GM12878 (cell line): ENCODE results near the gene F3. TPM values are rescaled to one million over a fixed set of nuclear protein-coding genes. Genes with fewer than 3 reads are reported as not detected.

Source experiments
- ATAC-seq: fragments of 200-7000 bp; cut with Tn5 transposase; 3 replicates; pipeline ENCODE4 v1.9.1; 2020; ENCODE audit warnings: mild to moderate bottlenecking, moderate library complexity
- BruUV-seq: library from RNA; stranded (reverse); fragments of 400-500 nt; replicated peaks from 2 replicates; lab custom pipeline; 2021; lab: Mats Ljungman, UMichigan
- CTCF ChIA-PET: fragments of 300-600 bp; sonication (Branson Sonifier 250); formaldehyde crosslinking; extraction: SDS; loops from one replicate; lab custom pipeline; 2021; ENCODE audit warnings: inconsistent platforms; lab: Yijun Ruan, JAX
- POLR2A ChIA-PET: fragments of 350-600 bp; formaldehyde crosslinking; extraction: SDS; loops from one replicate; lab custom pipeline; 2021; ENCODE audit warnings: inconsistent platforms; lab: Charles Lee
- RAD21 ChIA-PET: fragments of 300-600 bp; sonication (Branson Sonifier 250); formaldehyde crosslinking; loops from one replicate; lab custom pipeline; 2023; ENCODE audit warnings: antibody characterized with exemption; ENCODE audit not compliant: unreplicated experiment; lab: Charles Lee
- SMC1A ChIA-PET: fragments of 300-600 bp; sonication (Branson Sonifier 250); formaldehyde crosslinking; loops from one replicate; lab custom pipeline; 2023; ENCODE audit not compliant: unreplicated experiment, uncharacterized antibody; lab: Charles Lee
- DNase-seq: peaks from one replicate; pipeline ENCODE4 v3.0.0-alpha.2; 2011; ENCODE audit warnings: low read depth, low spot score
- FAIRE-seq: peaks from 3 replicates; lab custom pipeline; 2011; peaks lifted over from hg19 to GRCh38; lab: Jason Lieb, UNC
- H2AFZ ChIP-seq: 2 replicates; pipeline ENCODE4 v1.6.0; 2011; ENCODE audit warnings: low read depth, low read length, control low read depth; ENCODE audit not compliant: control insufficient read depth
- H3K27ac ChIP-seq: 2 replicates; pipeline ENCODE4 v1.5.1; 2011; ENCODE audit warnings: control low read depth; ENCODE audit not compliant: control insufficient read depth, insufficient read depth
- H3K27me3 ChIP-seq, 2 experiments: replicated peaks in 1 of 2; 2 replicates each; pipeline versions ENCODE4 v1.6.0 to v1.6.1; 2011; ENCODE audit warnings: low read length in 1 of 2; ENCODE audit not compliant: control insufficient read depth in 2 of 2, insufficient read depth in 2 of 2
- H3K36me3 ChIP-seq, 2 experiments: 2 replicates each; pipeline ENCODE4 v1.5.1; 2011; ENCODE audit warnings: low read length in 1 of 2; ENCODE audit not compliant: control insufficient read depth in 2 of 2, insufficient read depth in 2 of 2
- H3K4me1 ChIP-seq: 2 replicates; pipeline ENCODE4 v1.6.1; 2011; ENCODE audit warnings: mild to moderate bottlenecking, low read length, moderate library complexity, mixed read lengths; ENCODE audit not compliant: control insufficient read depth, insufficient read depth
- H3K4me2 ChIP-seq: 2 replicates; pipeline ENCODE4 v1.6.0; 2011; ENCODE audit warnings: control low read depth; ENCODE audit not compliant: control insufficient read depth, insufficient read depth
- H3K4me3 ChIP-seq: fragments of 200-600 bp; sonication (generic); 2 replicates; pipeline ENCODE4 v1.5.1; 2016
- H3K79me2 ChIP-seq: 2 replicates; pipeline ENCODE4 v1.6.0; 2011; ENCODE audit warnings: low read length; ENCODE audit not compliant: control insufficient read depth, insufficient read depth
- H3K9ac ChIP-seq: 2 replicates; pipeline ENCODE4 v1.8.0; 2011; ENCODE audit warnings: low read length, control low read depth, mixed read lengths; ENCODE audit not compliant: control insufficient read depth, insufficient read depth
- H3K9me3 ChIP-seq: replicated peaks from 3 replicates; pipeline ENCODE4 v1.5.1; 2011; ENCODE audit warnings: mild to moderate bottlenecking, low read length; ENCODE audit not compliant: control insufficient read depth, insufficient read depth
- H4K20me1 ChIP-seq: 2 replicates; pipeline ENCODE4 v1.6.0; 2011; ENCODE audit not compliant: control insufficient read depth, insufficient read depth
- BRCA1 ChIP-seq: IDR thresholded peaks from 2 replicates; pipeline ENCODE4 v1.6.1; 2011; ENCODE audit warnings: low read depth, low read length, improper control_type of control experiment
- CBX5 ChIP-seq: sonication (generic); IDR thresholded peaks from 2 replicates; pipeline ENCODE4 v1.6.1; 2016; ENCODE audit warnings: low read depth, moderate library complexity, mild to moderate bottlenecking, inconsistent platforms
- DPF2 ChIP-seq: fragments of 450-650 bp; IDR thresholded peaks from 2 replicates; pipeline ENCODE4 v1.6.1; 2017; ENCODE audit warnings: mild to moderate bottlenecking
- ETV6 ChIP-seq, 2 experiments: fragments of 450-650 bp in 1 of 2; IDR thresholded peaks in 1 of 2; conservative IDR thresholded peaks in 1 of 2; 2 replicates each; pipeline ENCODE4 v1.6.1; 2014; ENCODE audit warnings: antibody characterized with exemption in 1 of 2, borderline replicate concordance in 1 of 2, low read depth in 1 of 2, mild to moderate bottlenecking in 1 of 2, moderate library complexity in 1 of 2
- FOXK2 ChIP-seq: fragments of 450-650 bp; IDR thresholded peaks from 2 replicates; pipeline ENCODE4 v1.6.1; 2017; ENCODE audit warnings: mild to moderate bottlenecking, moderate library complexity
- HCFC1 ChIP-seq: fragments of 150-350 bp; IDR thresholded peaks from 2 replicates; pipeline ENCODE4 v1.6.1; 2014; ENCODE audit warnings: low read length
- KLF5 ChIP-seq: fragments of 450-650 bp; IDR thresholded peaks from 2 replicates; pipeline ENCODE4 v1.6.1; 2014; ENCODE audit warnings: mild to moderate bottlenecking; ENCODE audit not compliant: partially characterized antibody
- LARP7 ChIP-seq: fragments of 450-650 bp; IDR thresholded peaks from 2 replicates; pipeline ENCODE4 v1.6.1; 2017; ENCODE audit warnings: mild to moderate bottlenecking
- POLR2A ChIP-seq: IDR thresholded peaks from 2 replicates; pipeline ENCODE4 v1.6.1; 2011; ENCODE audit warnings: low read depth, mild to moderate bottlenecking, low read length
- RELA ChIP-seq: fragments of 450-650 bp; IDR thresholded peaks from 2 replicates; pipeline ENCODE4 v1.8.0; 2014; ENCODE audit warnings: borderline replicate concordance; ENCODE audit not compliant: partially characterized antibody
- SKIL ChIP-seq: fragments of 450-650 bp; IDR thresholded peaks from 2 replicates; pipeline ENCODE4 v1.6.1; 2017; ENCODE audit warnings: mild to moderate bottlenecking, low read depth, inconsistent platforms; ENCODE audit not compliant: poor library complexity, severe bottlenecking
- SRF ChIP-seq, 2 experiments: IDR thresholded peaks; 2 replicates each; pipeline ENCODE4 v1.6.1; 2011; ENCODE audit warnings: low read depth in 2 of 2, low read length in 2 of 2, mild to moderate bottlenecking in 1 of 2, moderate library complexity in 1 of 2
- YY1 ChIP-seq: IDR thresholded peaks from 2 replicates; pipeline ENCODE4 v1.6.1; 2011; ENCODE audit warnings: low read depth, mild to moderate bottlenecking, low read length
- WGBS: methylation state at CpG from one replicate; pipeline ENCODE4 v1.1.6; 2016; ENCODE audit warnings: low lambda C conversion rate; ENCODE audit not compliant: insufficient replicate concordance, insufficient coverage; ENCODE audit errors: missing lambda C conversion rate; 5-methylcytosine and 5-hydroxymethylcytosine counted together
- in situ Hi-C: fragments of 300-500 bp; cut with MboI; formaldehyde crosslinking; loops from 9 replicates; pipeline ENCODE4 v1.14.3; 2018; ENCODE audit warnings: mixed read lengths
- intact Hi-C: fragments of 100-400 bp; cut with micrococcal nuclease; formaldehyde crosslinking; loops from one replicate; pipeline ENCODE4 v1.14.2; 2022; ENCODE audit not compliant: unreplicated experiment
- polyA plus RNA-seq, 11 experiments: library from polyadenylated mRNA; depleted of rRNA in 4 of 11; unstranded in 6 of 11; stranded (reverse) in 5 of 11; fragments of >200 nt; fragmentation: Nextera tagmentation in 4 of 11; fragmentation: Illumina TruSeq in 1 of 11; extraction: Ambion mirVana in 4 of 11; extraction: Trizol in 1 of 11; gene quantifications; 1 replicate in 1 of 11; 2 replicates in 10 of 11; pipeline versions ENCODE4 v1.2.1 to v1.2.3, GENCODE V29; 2011 to 2016; ENCODE audit warnings: inconsistent platforms in 2 of 11, missing spikeins in 2 of 11, low read depth in 1 of 11
- total RNA-seq, 4 experiments: library from RNA; depleted of rRNA in 3 of 4; stranded (reverse); fragments of >200 nt in 3 of 4; fragmentation: Illumina TruSeq in 1 of 4; extraction: Trizol in 1 of 4; gene quantifications; 2 replicates each; pipeline versions ENCODE4 v1.2.1 to v1.2.3, GENCODE V29; 2013 to 2021

Gene F3
- total and polyA plus RNA-seq, 10 of the 15 experiments (the other 5 are each of a cell fraction or from before 2014, with no cell fraction given) = 0.18 to 0.33 TPM; not detected in 8

- no peak for TF ChIP-seq SKIL
Observed at GRCh38 chr1:94535879-94536278, 5.7 kb downstream of the F3 start (continued).

GRCh38 chr1:94535095-94535494 is 6.5 kb downstream of the F3 start:
- Histone ChIP-seq H4K20me1 (no peaks in the 10 kb centered on the region), H3K9me3 (no peaks in the 10 kb centered on the region), H3K79me2 (no peaks in the 10 kb centered on the region), H3K9ac (no peak overlapping the region), H3K27me3 (peaks cover 3 to 5% of the 10 kb centered on the region in 2 experiments; a peak in 2 of 4 replicates), H3K4me3 (no peak overlapping the region), H3K36me3 (no peaks in the 10 kb centered on the region), H3K27ac (no peak overlapping the region), H3K4me2 (no peak overlapping the region), H3K4me1 (no peaks in the 10 kb centered on the region), H2AFZ (no peak overlapping the region)
- RAD21 ChIA-PET = no interaction called here
- CTCF ChIA-PET = no interaction called here
- TF ChIP-seq YY1 = no peak
- no peak for TF ChIP-seq RELA
- TF ChIP-seq DPF2 = no peak
- TF ChIP-seq ETV6 (conservative IDR thresholded peaks at IDR 0.05 in 1 of 2, IDR thresholded peaks at IDR 0.05 in 1 of 2; ENCODE audit: borderline replicate concordance in 1 of 2, low read depth in 1 of 2) = no peak
- TF ChIP-seq CBX5 = no peak
- TF ChIP-seq LARP7 = no peak
- TF ChIP-seq POLR2A = no peak
- no peak for TF ChIP-seq FOXK2
- TF ChIP-seq SRF (IDR thresholded peaks at IDR 0.05; ENCODE audit: low read depth in 2 of 2, low read length in 2 of 2) = no peak
- TF ChIP-seq KLF5 = no peak
- no peak for TF ChIP-seq BRCA1
- TF ChIP-seq HCFC1 = no peak
- 78% methylated on average over 5 of the region's 5 CpGs for WGBS
- intact Hi-C loops = no loop called here
- SMC1A ChIA-PET = no interaction called here
- in situ Hi-C loops = no loop called here
- POLR2A ChIA-PET = no interaction called here
- FAIRE-seq (no peak), ATAC-seq (no peak), DNase-seq (no peak)
- BruUV-seq = no TSS peak
